Putamen (tissue), 1 donor: ENCODE measurements around the gene NSUN7.
"Not testable (repeated sequence)": the region's sequence is repeated elsewhere in the genome, so short reads cannot be mapped to it uniquely, and the experiment has no call there.

ENCODE experiments used
- DNase-seq: peaks from one replicate; pipeline ENCODE4 v3.0.0-alpha.2; 2016; ENCODE audit warnings: low spot score

The NSUN7 gene

DNA sequence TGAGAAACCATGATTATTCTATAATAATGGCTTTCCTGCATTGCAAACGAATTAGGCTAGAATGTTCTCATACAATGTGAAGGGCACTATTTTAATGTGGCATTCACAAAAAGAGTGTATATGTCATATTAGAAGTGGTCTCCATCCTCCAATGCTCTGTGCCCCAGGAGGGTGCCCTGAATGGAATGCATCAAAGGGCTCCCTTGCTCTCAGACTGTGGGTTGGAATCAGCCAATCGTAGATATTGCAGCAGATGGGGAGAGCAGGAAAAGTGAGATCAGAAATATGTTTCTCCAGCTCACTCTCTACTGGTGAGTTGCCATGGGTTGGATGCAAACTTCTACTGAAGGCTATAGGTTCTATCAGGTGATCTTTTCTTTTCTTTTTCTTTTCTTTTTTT is 11.9 kb upstream of the NSUN7 start:
- DNase-seq, result no peak

DNA sequence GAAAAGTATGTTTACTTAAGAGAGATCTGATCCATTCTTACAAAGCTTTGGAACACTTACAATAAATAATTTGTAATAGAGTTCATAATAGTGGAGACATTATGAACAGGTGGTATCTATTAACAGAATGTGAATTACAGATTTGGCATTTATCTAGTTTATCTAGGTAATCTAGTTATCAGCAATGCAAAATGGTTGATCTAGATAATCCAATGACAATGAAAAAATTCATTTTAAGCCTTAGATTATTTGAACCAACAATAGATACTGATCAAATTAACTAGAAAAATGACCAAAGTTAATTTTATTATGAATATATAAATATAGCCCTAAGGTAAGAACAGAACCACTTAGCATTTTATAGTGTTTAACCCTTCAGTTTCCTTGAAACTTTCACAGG is 10.4 kb upstream of the NSUN7 start:
- no peak for DNase-seq

- no peak for DNase-seq
Measured at GRCh38 chr4:40744218-40744617, 5.5 kb upstream of the NSUN7 start.

GRCh38 chr4:40745285-40745984 is 4.3 kb upstream of the NSUN7 start:
- no peak for DNase-seq

DNA sequence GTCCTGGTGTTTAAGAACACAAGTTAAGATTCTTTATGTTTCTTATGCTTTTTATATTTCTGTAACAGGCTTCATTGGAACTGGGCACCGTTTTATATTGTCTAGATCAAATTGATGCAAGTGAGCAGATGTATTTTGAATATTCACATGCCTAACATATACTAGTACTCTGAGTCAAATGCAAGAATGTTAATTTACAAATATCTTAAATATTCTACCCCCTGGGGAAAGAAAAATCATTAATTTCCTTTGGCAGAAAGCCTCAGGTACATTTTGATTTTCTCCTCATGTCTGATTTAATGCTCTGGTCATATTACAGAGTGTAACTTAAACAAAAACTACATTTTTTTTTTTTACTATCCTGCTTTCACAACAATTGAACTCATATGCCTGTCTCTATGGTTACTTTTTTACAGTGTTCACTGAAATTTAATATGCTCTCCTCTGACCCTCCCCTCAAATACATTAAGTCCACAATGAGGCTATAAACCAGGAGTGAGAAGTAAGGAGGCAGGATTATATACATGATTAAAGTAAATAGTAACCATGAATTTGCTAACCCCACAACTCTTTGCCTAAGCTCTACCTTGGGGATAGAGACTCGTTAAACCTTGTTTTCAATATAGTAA is 2.4 kb upstream of the NSUN7 start:
- DNase-seq, result no peak

GRCh38 chr4:40750461-40751258 is 905 bp downstream of the NSUN7 start:
- no peak for DNase-seq

- DNase-seq, result no peak
Measured at GRCh38 chr4:40755616-40756015, 5.9 kb downstream of the NSUN7 start.

DNA sequence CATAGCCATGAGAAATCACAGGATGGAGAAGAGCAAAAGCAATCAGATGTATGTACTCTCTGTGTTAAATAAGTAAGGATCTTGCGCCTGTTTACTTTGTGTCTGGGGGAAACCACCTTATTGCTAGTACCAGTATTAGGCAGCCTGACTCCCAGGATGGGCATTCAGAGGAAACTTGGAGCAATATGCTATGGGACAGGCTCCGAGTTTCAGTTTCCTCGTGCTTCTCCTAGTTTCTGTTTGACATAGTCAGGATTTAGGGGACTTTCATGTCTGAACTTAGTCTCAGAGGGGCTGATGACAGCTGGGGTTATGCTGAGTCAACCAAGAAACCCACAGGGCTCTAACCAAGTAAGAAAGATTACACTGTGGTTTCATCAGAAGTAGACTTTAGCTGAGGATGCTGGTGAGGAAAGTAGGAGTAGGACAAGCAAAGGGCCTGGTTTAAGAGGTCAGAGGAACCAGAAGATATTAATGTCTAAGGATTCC is 13.5 kb downstream of the NSUN7 start:
- DNase-seq, result no peak

- no peak for DNase-seq
Measured at GRCh38 chr4:40769266-40769665, 19.5 kb downstream of the NSUN7 start.

DNA sequence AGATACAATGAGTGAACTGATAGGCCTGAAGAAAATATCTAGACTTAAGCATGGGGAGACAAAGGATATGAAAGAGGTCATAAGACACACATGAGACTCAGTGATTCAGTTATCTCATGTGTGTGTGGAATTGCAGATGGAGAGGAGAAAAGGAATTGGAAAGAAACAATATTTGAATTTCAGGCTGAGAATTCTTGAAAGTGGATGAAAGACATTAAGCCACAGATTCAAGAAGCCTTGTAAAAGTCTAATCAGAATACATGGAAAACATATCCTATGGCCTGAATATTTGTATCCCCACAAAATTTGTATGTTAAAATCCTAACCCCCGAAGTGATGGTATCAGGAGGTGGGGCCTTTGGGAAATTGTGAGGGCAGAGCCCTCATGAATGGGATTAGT is 28.3 kb downstream of the NSUN7 start:
- DNase-seq, result no peak

DNA sequence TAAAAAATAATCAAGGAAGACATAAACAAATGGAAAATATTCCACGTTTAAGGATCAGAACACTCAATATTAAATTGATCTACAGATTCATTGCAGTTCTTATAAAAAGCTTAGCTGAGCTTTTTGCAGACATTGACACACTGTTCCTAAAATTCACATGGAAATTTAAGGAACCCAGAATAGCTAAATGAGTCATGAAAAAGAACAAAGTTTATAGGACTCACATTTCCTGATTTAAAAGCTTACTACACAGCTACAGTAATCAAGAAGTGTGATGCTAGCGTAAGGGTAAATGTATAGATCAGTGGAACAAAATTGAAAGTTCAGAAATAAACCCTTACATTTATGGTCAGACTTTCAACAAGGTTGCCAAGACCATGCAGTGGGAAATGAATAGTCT is 33.1 kb downstream of the NSUN7 start:
- no peak for DNase-seq

- DNase-seq, result no peak
Measured at GRCh38 chr4:40785727-40786126, 36.0 kb downstream of the NSUN7 start.

DNA sequence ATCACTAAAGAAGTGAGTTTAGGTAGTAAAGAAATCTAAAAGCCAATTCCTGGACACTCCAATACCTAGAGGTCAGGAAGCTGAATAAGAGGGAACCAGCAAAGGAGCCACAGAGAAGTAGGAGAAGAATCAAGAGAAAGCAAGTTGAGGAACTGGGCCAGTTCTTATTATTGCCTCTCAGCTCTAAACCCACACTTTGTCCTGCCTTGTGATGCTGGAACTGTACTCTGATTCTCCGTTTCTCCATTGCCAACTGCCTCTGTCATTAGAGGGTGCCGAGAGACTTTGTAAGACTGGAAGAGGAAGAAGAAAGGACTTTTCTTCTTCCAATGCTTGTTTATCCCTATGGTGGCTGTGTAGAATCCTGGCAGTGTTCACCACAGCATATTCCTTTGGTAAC is 38.6 kb downstream of the NSUN7 start:
- no peak for DNase-seq

GRCh38 chr4:40789031-40789430 is 39.3 kb downstream of the NSUN7 start:
- no peak for DNase-seq

DNA sequence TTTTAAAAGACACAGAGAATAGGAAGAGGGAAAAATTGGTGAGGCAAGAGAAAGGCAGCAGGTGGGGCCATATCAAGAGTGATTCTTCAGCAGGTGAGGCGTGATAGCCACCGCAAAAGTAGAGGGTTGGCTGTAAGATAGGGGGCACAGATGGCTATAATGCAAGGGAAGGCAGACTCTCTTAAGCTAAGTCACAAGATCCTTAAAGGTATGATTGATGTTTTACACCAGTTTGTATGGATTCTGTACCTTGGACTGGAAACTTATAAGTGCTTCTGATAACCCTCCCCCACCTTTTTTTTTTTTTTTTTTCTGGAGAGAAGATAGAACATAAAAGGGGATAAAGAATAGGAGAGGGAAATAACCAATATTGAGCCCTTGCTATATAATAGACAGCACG is 40.0 kb downstream of the NSUN7 start:
- no peak for DNase-seq

DNA sequence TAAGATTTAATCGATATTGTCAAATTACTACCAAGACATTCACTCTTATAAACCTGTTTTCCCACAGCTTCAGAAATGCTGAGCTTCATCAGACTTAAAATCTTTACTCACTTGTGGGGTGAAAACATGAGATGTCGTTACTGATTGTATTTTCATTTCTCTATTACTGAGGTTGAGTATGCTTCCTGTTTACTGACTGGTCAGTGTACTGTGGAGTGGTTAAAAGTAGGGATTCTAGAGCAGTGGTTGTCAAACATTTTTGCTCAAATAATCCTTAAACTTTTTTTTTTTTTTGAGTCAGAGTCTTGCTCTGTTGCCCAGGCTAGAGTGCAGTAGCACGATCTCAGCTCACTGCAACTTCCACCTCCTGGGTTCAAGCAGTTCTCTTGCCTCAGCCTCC is 50.3 kb downstream of the NSUN7 start:
- no peak for DNase-seq

GRCh38 chr4:40804598-40804997 is 54.8 kb downstream of the NSUN7 start:
- DNase-seq, result no peak

DNA sequence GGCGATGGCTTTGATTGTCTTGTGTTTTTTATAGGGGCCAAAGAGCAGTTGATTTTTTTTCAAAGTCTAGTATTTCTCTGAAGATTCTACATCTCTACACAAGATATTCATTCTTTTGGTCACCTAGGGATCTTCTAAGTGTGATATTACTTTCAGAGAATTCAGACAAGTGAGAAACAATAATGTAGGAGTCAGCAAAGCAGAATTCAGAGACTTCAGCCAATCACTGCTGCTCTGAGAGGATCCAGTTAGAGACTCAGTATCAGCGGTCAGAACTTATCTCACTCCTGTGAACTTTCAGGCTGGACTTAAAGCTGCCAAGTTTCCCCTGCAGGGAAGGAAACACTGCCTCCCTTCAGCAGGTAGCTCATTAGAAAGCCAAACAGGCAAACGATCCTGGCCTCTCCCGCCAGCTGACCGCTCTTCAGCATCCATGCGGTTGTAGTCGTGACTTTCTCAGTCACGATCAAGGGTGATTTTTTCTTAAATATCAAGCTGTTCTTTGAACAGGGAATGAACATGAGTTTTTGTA is 59.2 kb downstream of the NSUN7 start:
- DNase-seq, result no peak

GRCh38 chr4:40811956-40812355 is 62.2 kb downstream of the NSUN7 start:
- DNase-seq, result no peak

DNA sequence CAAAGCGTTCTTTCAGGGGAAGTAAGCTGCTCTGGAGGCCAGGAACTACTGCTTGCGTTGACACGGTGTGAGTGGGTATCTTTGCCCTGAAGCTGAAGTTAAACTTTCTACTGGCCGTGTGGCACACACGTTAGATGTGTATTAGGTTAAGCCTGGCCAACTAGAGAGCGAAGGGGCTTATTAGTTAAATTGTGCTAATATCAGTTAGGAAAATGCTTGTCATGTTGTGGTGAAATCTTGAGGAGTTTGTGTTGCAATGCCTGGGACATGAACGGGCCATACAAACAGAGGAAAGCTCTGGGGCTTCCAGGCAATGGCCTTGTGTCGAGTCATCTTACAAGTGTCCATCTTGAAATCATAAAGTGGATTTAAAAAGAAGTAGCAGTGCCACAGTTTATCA is 62.6 kb downstream of the NSUN7 start:
- DNase-seq, result no peak

DNA sequence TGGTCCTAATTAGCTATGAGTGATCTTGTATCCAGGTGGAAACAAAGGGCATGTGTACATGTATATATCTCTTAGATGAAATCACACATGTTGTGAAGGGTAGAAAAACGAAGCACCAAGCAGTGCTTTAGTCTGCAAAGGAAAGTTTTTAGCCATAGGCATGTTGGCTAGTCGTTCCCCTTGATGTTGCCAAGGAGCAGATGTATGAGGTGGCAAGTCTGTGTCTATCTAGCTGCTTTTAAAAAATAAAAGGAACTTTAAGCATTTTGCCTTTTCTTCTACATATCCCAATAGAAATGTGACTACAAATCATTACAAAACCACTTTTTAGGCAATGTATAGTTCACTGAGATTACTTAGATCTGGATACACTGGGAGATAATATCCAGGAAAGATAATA is 63.1 kb downstream of the NSUN7 start:
- no peak for DNase-seq

- not testable (repeated sequence) for DNase-seq
Measured at GRCh38 chr4:40817157-40817556, 67.4 kb downstream of the NSUN7 start.

DNA sequence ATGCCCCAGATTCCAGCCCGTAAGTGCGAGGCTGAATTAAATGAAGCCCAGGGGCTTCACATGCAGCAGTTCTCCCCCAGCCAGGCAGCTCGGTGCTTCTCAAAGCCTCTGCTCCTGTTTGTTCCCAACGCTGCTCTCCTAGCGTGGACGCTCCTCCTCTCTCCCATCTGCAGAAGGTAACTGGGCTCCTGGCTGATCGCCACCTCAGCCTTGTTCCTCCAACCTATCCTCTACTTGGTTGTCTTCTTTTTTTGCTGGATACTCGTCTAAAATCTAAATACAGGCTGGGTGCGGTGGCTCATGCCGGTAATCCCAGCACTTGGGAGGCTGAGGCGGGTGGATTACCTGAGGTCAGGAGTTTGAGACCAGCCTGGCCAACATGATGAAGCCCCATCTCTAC is 70.3 kb downstream of the NSUN7 start:
- DNase-seq, result no peak
